ENCODE results near the gene OPN1SW.

OPN1SW gene

GRCh38 chr7:128775744-128776474 is at the start of gene OPN1SW:
TSS of gene OPN1SW (minus strand) at chr7:128775794. CDS start at chr7:128775781, 13 bp downstream.
- DNase-seq (ENCODE audit: extremely low read depth in 1 of 2, low read depth in 1 of 2): no peak

GRCh38 chr7:128821724-128822123 is 46.1 kb upstream of the OPN1SW start:
- DNase-seq (ENCODE audit: extremely low read depth in 1 of 2, low read depth in 1 of 2): no peak

GRCh38 chr7:128818694-128819093 is 43.1 kb upstream of the OPN1SW start:
- no peak for DNase-seq (ENCODE audit: extremely low read depth in 1 of 2, low read depth in 1 of 2)

GRCh38 chr7:128815289-128815942 is 39.8 kb upstream of the OPN1SW start:
- no peak for DNase-seq (ENCODE audit: extremely low read depth in 1 of 2, low read depth in 1 of 2)

- no peak for DNase-seq (ENCODE audit: extremely low read depth in 1 of 2, low read depth in 1 of 2)
Observed at GRCh38 chr7:128814499-128814898, 38.9 kb upstream of the OPN1SW start.

GRCh38 chr7:128812514-128813168 is 37.0 kb upstream of the OPN1SW start:
- no peak for DNase-seq (ENCODE audit: extremely low read depth in 1 of 2, low read depth in 1 of 2)

- DNase-seq (ENCODE audit: extremely low read depth in 1 of 2, low read depth in 1 of 2): no peak
Observed at GRCh38 chr7:128811631-128812430, 36.2 kb upstream of the OPN1SW start.

- DNase-seq (ENCODE audit: extremely low read depth in 1 of 2, low read depth in 1 of 2): no peak
Observed at GRCh38 chr7:128810997-128811396, 35.4 kb upstream of the OPN1SW start.

- DNase-seq (ENCODE audit: extremely low read depth in 1 of 2, low read depth in 1 of 2): no peak
Observed at GRCh38 chr7:128810473-128810872, 34.9 kb upstream of the OPN1SW start.

- DNase-seq (ENCODE audit: extremely low read depth in 1 of 2, low read depth in 1 of 2): no peak
Observed at GRCh38 chr7:128809363-128809762, 33.8 kb upstream of the OPN1SW start.

- DNase-seq (ENCODE audit: extremely low read depth in 1 of 2, low read depth in 1 of 2): no peak
Observed at GRCh38 chr7:128807191-128807590, 31.6 kb upstream of the OPN1SW start.

- no peak for DNase-seq (ENCODE audit: extremely low read depth in 1 of 2, low read depth in 1 of 2)
Observed at GRCh38 chr7:128805225-128805624, 29.6 kb upstream of the OPN1SW start.

- no peak for DNase-seq (ENCODE audit: extremely low read depth in 1 of 2, low read depth in 1 of 2)
Observed at GRCh38 chr7:128804484-128804883, 28.9 kb upstream of the OPN1SW start.

GRCh38 chr7:128801667-128802418 is 26.2 kb upstream of the OPN1SW start:
- no peak for DNase-seq (ENCODE audit: extremely low read depth in 1 of 2, low read depth in 1 of 2)

GRCh38 chr7:128801003-128801402 is 25.4 kb upstream of the OPN1SW start:
- DNase-seq (ENCODE audit: extremely low read depth in 1 of 2, low read depth in 1 of 2): no peak

- no peak for DNase-seq (ENCODE audit: extremely low read depth in 1 of 2, low read depth in 1 of 2)
Observed at GRCh38 chr7:128800567-128800966, 25.0 kb upstream of the OPN1SW start.

GRCh38 chr7:128799451-128799850 is 23.9 kb upstream of the OPN1SW start:
- no peak for DNase-seq (ENCODE audit: extremely low read depth in 1 of 2, low read depth in 1 of 2)

GRCh38 chr7:128796327-128796726 is 20.7 kb upstream of the OPN1SW start:
- no peak for DNase-seq (ENCODE audit: extremely low read depth in 1 of 2, low read depth in 1 of 2)

GRCh38 chr7:128795129-128795528 is 19.5 kb upstream of the OPN1SW start:
- DNase-seq (ENCODE audit: extremely low read depth in 1 of 2, low read depth in 1 of 2): no peak

- DNase-seq (ENCODE audit: extremely low read depth in 1 of 2, low read depth in 1 of 2): no peak
Observed at GRCh38 chr7:128794436-128794835, 18.8 kb upstream of the OPN1SW start.
